GM23338 (cell line): ENCODE measurements around the gene SNX14.

Experiments used
- CREB1 ChIP-seq: fragments of 250-450 bp; sonication (Bioruptor Pico); IDR thresholded peaks from 2 replicates; pipeline ENCODE4 v1.5.0; 2020; ENCODE audit warnings: low read depth, mild to moderate bottlenecking, moderate library complexity
- ETS1 ChIP-seq: IDR thresholded peaks from 2 replicates; pipeline ENCODE4 v1.6.1; 2016; ENCODE audit warnings: antibody characterized with exemption
- EZH2 ChIP-seq: fragments of 200-600 bp; sonication (generic); IDR thresholded peaks from one replicate; pipeline ENCODE4 v1.8.0; 2017; ENCODE audit warnings: antibody characterized with exemption, mild to moderate bottlenecking, low read depth; ENCODE audit not compliant: unreplicated experiment
- EZH2phosphoT487 ChIP-seq: fragments of 200-600 bp; sonication (generic); IDR thresholded peaks from one replicate; pipeline ENCODE4 v1.8.1; 2018; ENCODE audit warnings: antibody characterized with exemption; ENCODE audit not compliant: unreplicated experiment
- JUNB ChIP-seq: IDR thresholded peaks from one replicate; pipeline ENCODE4 v1.6.1; 2016; ENCODE audit warnings: antibody characterized with exemption; ENCODE audit not compliant: unreplicated experiment
- POLR2AphosphoS5 ChIP-seq: IDR thresholded peaks from 2 replicates; pipeline ENCODE4 v1.6.1; 2016; ENCODE audit warnings: antibody characterized with exemption, low read depth
- STAT1 ChIP-seq: IDR thresholded peaks from one replicate; pipeline ENCODE4 v1.6.1; 2016; ENCODE audit warnings: antibody characterized with exemption; ENCODE audit not compliant: unreplicated experiment
- ZNF114 ChIP-seq: fragments of 250-450 bp; sonication (Bioruptor Pico); IDR thresholded peaks from 2 replicates; pipeline ENCODE4 v1.5.0; 2020; ENCODE audit warnings: mild to moderate bottlenecking, moderate library complexity
- ZNF331 ChIP-seq: fragments of 250-450 bp; sonication (Bioruptor Pico); IDR thresholded peaks from 2 replicates; pipeline ENCODE4 v1.5.0; 2020; ENCODE audit warnings: low read depth, mild to moderate bottlenecking, moderate library complexity
- TF ChIP-seq, protein P1 (sequence below), 2 experiments: fragments of 200-600 bp in 1 of 2; sonication (generic) in 1 of 2; conservative IDR thresholded peaks; 2 replicates each; pipeline versions ENCODE4 v1.5.1 to v1.6.1; 2016 to 2017; ENCODE audit warnings: antibody characterized with exemption in 2 of 2, low read depth in 2 of 2, mild to moderate bottlenecking in 2 of 2, moderate library complexity in 1 of 2
- TF ChIP-seq, protein P2 (sequence below): IDR thresholded peaks from one replicate; pipeline ENCODE4 v1.6.1; 2018; ENCODE audit warnings: antibody characterized with exemption; ENCODE audit not compliant: unreplicated experiment

DNA sequence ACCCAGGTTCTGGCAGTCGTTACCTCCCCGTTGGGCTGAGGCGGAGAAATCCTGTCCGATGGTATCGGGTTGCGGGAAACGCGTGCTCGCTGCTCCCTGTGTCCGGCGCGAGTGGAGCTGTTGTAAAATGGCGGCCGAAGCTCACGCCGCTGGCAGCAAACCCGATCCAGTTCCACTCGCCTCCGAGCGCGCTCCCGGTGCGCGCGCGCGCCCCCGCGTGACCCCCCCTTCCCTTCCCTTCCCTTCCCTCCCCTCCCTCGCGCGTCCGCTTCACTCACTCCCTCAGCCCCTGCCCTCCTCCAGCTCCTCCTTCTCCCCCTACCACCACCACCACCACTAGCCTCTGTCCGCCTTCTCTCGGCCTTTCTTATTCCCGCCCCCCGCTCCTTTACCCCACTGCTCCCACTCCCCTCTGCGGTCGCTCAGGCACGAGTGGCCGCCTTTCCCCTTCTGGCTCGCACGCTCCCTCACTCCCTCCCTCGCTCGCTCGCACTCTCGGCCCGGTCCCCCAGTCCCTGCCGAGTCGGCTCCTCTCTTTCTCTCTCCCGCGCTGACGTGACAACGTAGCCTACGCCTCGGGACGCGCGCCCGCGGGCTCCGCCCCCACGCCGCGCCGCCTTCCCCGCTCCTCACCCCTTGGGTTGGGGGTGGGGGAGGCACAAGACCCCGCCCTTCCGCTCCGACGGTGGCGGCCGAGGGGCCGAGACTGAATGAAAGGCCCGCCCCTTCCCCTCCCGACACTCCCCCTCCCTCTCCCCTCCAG, 49.3 kb upstream of the SNX14 start, which contains the start of gene SYNCRIP:
- TF ChIP-seq, protein P1, sequence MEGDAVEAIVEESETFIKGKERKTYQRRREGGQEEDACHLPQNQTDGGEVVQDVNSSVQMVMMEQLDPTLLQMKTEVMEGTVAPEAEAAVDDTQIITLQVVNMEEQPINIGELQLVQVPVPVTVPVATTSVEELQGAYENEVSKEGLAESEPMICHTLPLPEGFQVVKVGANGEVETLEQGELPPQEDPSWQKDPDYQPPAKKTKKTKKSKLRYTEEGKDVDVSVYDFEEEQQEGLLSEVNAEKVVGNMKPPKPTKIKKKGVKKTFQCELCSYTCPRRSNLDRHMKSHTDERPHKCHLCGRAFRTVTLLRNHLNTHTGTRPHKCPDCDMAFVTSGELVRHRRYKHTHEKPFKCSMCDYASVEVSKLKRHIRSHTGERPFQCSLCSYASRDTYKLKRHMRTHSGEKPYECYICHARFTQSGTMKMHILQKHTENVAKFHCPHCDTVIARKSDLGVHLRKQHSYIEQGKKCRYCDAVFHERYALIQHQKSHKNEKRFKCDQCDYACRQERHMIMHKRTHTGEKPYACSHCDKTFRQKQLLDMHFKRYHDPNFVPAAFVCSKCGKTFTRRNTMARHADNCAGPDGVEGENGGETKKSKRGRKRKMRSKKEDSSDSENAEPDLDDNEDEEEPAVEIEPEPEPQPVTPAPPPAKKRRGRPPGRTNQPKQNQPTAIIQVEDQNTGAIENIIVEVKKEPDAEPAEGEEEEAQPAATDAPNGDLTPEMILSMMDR (conservative IDR thresholded peaks at IDR 0.05; ENCODE audit: low read depth in 2 of 2): no peak
- TF ChIP-seq POLR2AphosphoS5 (peak; percentile 92), EZH2 (no peak), STAT1 (no peak), CREB1 (CRISPR knock-in tag) (peak; percentile 86), ETS1 (peak; percentile 60), ZNF331 (CRISPR knock-in tag) (0 out of 2 replicates have a peak, but pooled peaks have one; percentile 24), EZH2phosphoT487 (no peak), ZNF114 (CRISPR knock-in tag) (no peak), JUNB (no peak)
- TF ChIP-seq, protein P2, sequence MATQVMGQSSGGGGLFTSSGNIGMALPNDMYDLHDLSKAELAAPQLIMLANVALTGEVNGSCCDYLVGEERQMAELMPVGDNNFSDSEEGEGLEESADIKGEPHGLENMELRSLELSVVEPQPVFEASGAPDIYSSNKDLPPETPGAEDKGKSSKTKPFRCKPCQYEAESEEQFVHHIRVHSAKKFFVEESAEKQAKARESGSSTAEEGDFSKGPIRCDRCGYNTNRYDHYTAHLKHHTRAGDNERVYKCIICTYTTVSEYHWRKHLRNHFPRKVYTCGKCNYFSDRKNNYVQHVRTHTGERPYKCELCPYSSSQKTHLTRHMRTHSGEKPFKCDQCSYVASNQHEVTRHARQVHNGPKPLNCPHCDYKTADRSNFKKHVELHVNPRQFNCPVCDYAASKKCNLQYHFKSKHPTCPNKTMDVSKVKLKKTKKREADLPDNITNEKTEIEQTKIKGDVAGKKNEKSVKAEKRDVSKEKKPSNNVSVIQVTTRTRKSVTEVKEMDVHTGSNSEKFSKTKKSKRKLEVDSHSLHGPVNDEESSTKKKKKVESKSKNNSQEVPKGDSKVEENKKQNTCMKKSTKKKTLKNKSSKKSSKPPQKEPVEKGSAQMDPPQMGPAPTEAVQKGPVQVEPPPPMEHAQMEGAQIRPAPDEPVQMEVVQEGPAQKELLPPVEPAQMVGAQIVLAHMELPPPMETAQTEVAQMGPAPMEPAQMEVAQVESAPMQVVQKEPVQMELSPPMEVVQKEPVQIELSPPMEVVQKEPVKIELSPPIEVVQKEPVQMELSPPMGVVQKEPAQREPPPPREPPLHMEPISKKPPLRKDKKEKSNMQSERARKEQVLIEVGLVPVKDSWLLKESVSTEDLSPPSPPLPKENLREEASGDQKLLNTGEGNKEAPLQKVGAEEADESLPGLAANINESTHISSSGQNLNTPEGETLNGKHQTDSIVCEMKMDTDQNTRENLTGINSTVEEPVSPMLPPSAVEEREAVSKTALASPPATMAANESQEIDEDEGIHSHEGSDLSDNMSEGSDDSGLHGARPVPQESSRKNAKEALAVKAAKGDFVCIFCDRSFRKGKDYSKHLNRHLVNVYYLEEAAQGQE: no peak
